MV-4-11 (cell line): Measurements from ENCODE around the gene SLC16A11.
"Not testable (repeated sequence)": the region's sequence is repeated elsewhere in the genome, so short reads cannot be mapped to it uniquely, and the experiment has no call there.

Experiments used
- DNase-seq: peaks from one replicate; lab custom pipeline; 2025; lab: John Stamatoyannopoulos, UW

The SLC16A11 gene

GRCh38 chr17:7043497-7044198 is at the start of gene SLC16A11:
TSS of gene SLC16A11 (minus strand) at chr17:7044092. CDS start at chr17:7043513, 579 bp downstream.
- DNase-seq, result no peak

- peak; percentile 35 for DNase-seq
These were observed 47.6 kb upstream of the SLC16A11 start for GRCh38 chr17:7091311-7092005.

GRCh38 chr17:7089570-7089969 is 45.7 kb upstream of the SLC16A11 start:
- DNase-seq, result not testable (repeated sequence)

- DNase-seq, result peak; percentile 35
These were observed 44.5 kb upstream of the SLC16A11 start for GRCh38 chr17:7088442-7088841.

- peak; percentile 77 for DNase-seq
These were observed 40.2 kb upstream of the SLC16A11 start for GRCh38 chr17:7084088-7084487.

- peak; percentile 18 for DNase-seq
These were observed 39.7 kb upstream of the SLC16A11 start for GRCh38 chr17:7083592-7083991.

GRCh38 chr17:7081341-7082062 is 37.6 kb upstream of the SLC16A11 start:
- peak; percentile 76 for DNase-seq

- no peak for DNase-seq
These were observed 36.7 kb upstream of the SLC16A11 start for GRCh38 chr17:7080456-7081041.

GRCh38 chr17:7079581-7080455 is 35.9 kb upstream of the SLC16A11 start, which contains the start of gene CLEC10A:
TSS of gene CLEC10A (minus strand) at chr17:7080251. CDS start at chr17:7078812, 1,439 bp downstream.
- DNase-seq, result peak; percentile 91

- no peak for DNase-seq
These were observed 34.8 kb upstream of the SLC16A11 start for GRCh38 chr17:7078711-7079110.

- no peak for DNase-seq
These were observed 34.1 kb upstream of the SLC16A11 start for GRCh38 chr17:7077911-7078546.

- DNase-seq, result no peak
These were observed 31.0 kb upstream of the SLC16A11 start for GRCh38 chr17:7074931-7075330.

GRCh38 chr17:7072406-7072805 is 28.5 kb upstream of the SLC16A11 start:
- DNase-seq, result no peak

- DNase-seq, result no peak
These were observed 26.8 kb upstream of the SLC16A11 start for GRCh38 chr17:7070712-7071111.

GRCh38 chr17:7068268-7068667 is 24.4 kb upstream of the SLC16A11 start:
- no peak for DNase-seq

- DNase-seq, result no peak
These were observed 23.3 kb upstream of the SLC16A11 start for GRCh38 chr17:7067198-7067597.

- DNase-seq, result peak; percentile 13
These were observed 20.4 kb upstream of the SLC16A11 start for GRCh38 chr17:7064261-7064660.

GRCh38 chr17:7063518-7064094 is 19.7 kb upstream of the SLC16A11 start:
- peak; percentile 8 for DNase-seq

GRCh38 chr17:7060165-7060891 is 16.4 kb upstream of the SLC16A11 start:
- no peak for DNase-seq
